H1 (cell line): ENCODE results near the gene TMEM163. TPM values are rescaled to one million over a fixed set of nuclear protein-coding genes. Genes with fewer than 3 reads are reported as not detected.

Experiments used
- CTCF ChIA-PET: fragments of 300-600 bp; sonication (Branson Sonifier 250); formaldehyde crosslinking; loops from one replicate; lab custom pipeline; 2021; ENCODE audit not compliant: partially characterized antibody; lab: Charles Lee
- POLR2A ChIA-PET: fragments of 300-600 bp; sonication (Branson Sonifier 250); formaldehyde crosslinking; loops from one replicate; lab custom pipeline; 2021; ENCODE audit warnings: inconsistent platforms; ENCODE audit not compliant: partially characterized antibody; lab: Charles Lee
- DNase-seq, 2 experiments: peaks; one replicate each; pipeline versions ENCODE4 v3.0.0 to v3.0.0-alpha.2; 2010 to 2022; ENCODE audit warnings: low spot score in 2 of 2, low read depth in 1 of 2, mixed read lengths in 1 of 2
- FAIRE-seq: peaks from 2 replicates; lab custom pipeline; 2011; peaks lifted over from hg19 to GRCh38; lab: Jason Lieb, UNC
- H2AFZ ChIP-seq: 2 replicates; pipeline ENCODE4 v1.8.1; 2012; ENCODE audit warnings: low read length, inconsistent platforms
- H2AK5ac ChIP-seq: 2 replicates; pipeline ENCODE4 v1.6.1; 2013; ENCODE audit warnings: low read depth, low read length
- H2BK120ac ChIP-seq: replicated peaks from 2 replicates; pipeline ENCODE3; 2013; ENCODE audit warnings: low read depth, low read length, inconsistent platforms
- H2BK12ac ChIP-seq: 2 replicates; pipeline ENCODE4 v1.6.1; 2013; ENCODE audit warnings: low read depth, low read length
- H2BK15ac ChIP-seq: 2 replicates; pipeline ENCODE4 v1.6.1; 2013; ENCODE audit warnings: low read length
- H2BK20ac ChIP-seq: 2 replicates; pipeline ENCODE4 v1.6.1; 2013; ENCODE audit warnings: low read length
- H2BK5ac ChIP-seq: 2 replicates; pipeline ENCODE4 v1.6.1; 2013; ENCODE audit warnings: low read depth, low read length
- H3K14ac ChIP-seq: 2 replicates; pipeline ENCODE4 v1.6.1; 2013; ENCODE audit warnings: inconsistent platforms; ENCODE audit not compliant: insufficient read length
- H3K18ac ChIP-seq: 2 replicates; pipeline ENCODE4 v1.6.1; 2013; ENCODE audit warnings: low read length; ENCODE audit errors: extremely low read depth
- H3K23ac ChIP-seq: 2 replicates; pipeline ENCODE4 v1.6.1; 2013; ENCODE audit warnings: inconsistent platforms; ENCODE audit not compliant: insufficient read length
- H3K23me2 ChIP-seq: 2 replicates; pipeline ENCODE4 v1.6.1; 2013; ENCODE audit warnings: low read depth, low read length
- H3K27ac ChIP-seq: 2 replicates; pipeline ENCODE4 v1.6.1; 2011; ENCODE audit warnings: low read depth, low read length, inconsistent platforms
- H3K27me3 ChIP-seq, 4 experiments: replicated peaks in 1 of 4; 1 replicate in 1 of 4; 2 replicates in 3 of 4; pipeline versions ENCODE4 v1.6.1 to v1.8.1; 2011 to 2013; ENCODE audit warnings: low read length in 3 of 4, mild to moderate bottlenecking in 3 of 4, inconsistent platforms in 2 of 4, mixed read lengths in 2 of 4, moderate library complexity in 1 of 4; ENCODE audit not compliant: control insufficient read depth in 3 of 4, insufficient read depth in 3 of 4; ENCODE audit errors: extremely low read depth in 1 of 4
- H3K36me3 ChIP-seq, 4 experiments: 2 replicates each; pipeline versions ENCODE4 v1.6.1 to v1.8.1; 2011 to 2013; ENCODE audit warnings: mild to moderate bottlenecking in 4 of 4, low read length in 3 of 4, moderate library complexity in 2 of 4, control low read depth in 1 of 4, inconsistent platforms in 1 of 4; ENCODE audit not compliant: insufficient read depth in 4 of 4, control insufficient read depth in 2 of 4
- H3K4ac ChIP-seq: replicated peaks from 2 replicates; pipeline ENCODE3; 2013; ENCODE audit warnings: low read length, low read depth, mixed read lengths, inconsistent platforms; ENCODE audit not compliant: insufficient read length
- H3K4me1 ChIP-seq, 4 experiments: replicated peaks in 1 of 4; 1 replicate in 1 of 4; 2 replicates in 3 of 4; pipeline versions ENCODE4 v1.6.1 to v1.8.1; 2011 to 2013; ENCODE audit warnings: low read length in 3 of 4, inconsistent platforms in 2 of 4, mixed read lengths in 1 of 4; ENCODE audit not compliant: insufficient read depth in 4 of 4, control insufficient read depth in 3 of 4
- H3K4me2 ChIP-seq, 2 experiments: 2 replicates each; pipeline versions ENCODE4 v1.6.1 to v1.8.1; 2011 to 2013; ENCODE audit warnings: low read depth in 2 of 2, low read length in 2 of 2, control low read depth in 1 of 2, inconsistent platforms in 1 of 2, mild to moderate bottlenecking in 1 of 2; ENCODE audit not compliant: insufficient read depth in 1 of 2
- H3K4me3 ChIP-seq, 4 experiments: fragments of 200-600, 300-600 bp in 1 of 4; sonication (generic), shearing (Covaris generic), sonication (Bioruptor Twin) in 1 of 4; 2 replicates each; pipeline versions ENCODE4 v1.5.1 to v1.8.1; 2011 to 2016; ENCODE audit warnings: low read length in 4 of 4, low read depth in 3 of 4, control low read depth in 2 of 4, inconsistent platforms in 2 of 4, mild to moderate bottlenecking in 2 of 4, mixed read lengths in 1 of 4, moderate library complexity in 1 of 4; ENCODE audit not compliant: insufficient read depth in 2 of 4; ENCODE audit errors: extremely low read depth in 1 of 4
- H3K56ac ChIP-seq: replicated peaks from 2 replicates; pipeline ENCODE3; 2013; ENCODE audit warnings: low read depth, mild to moderate bottlenecking, mixed read lengths, low read length, inconsistent platforms; ENCODE audit not compliant: insufficient read length
- H3K79me1 ChIP-seq: 2 replicates; pipeline ENCODE4 v1.6.1; 2013; ENCODE audit warnings: low read depth, low read length, control low read depth
- H3K79me2 ChIP-seq, 2 experiments: 2 replicates each; pipeline versions ENCODE4 v1.6.1 to v1.8.1; 2012 to 2013; ENCODE audit warnings: low read length in 2 of 2, mild to moderate bottlenecking in 2 of 2, inconsistent platforms in 1 of 2; ENCODE audit not compliant: insufficient read depth in 2 of 2, control insufficient read depth in 1 of 2
- H3K9ac ChIP-seq, 4 experiments: replicated peaks in 1 of 4; 1 replicate in 1 of 4; 2 replicates in 3 of 4; pipeline versions ENCODE4 v1.6.1 to v1.8.1; 2011 to 2013; ENCODE audit warnings: low read depth in 3 of 4, low read length in 3 of 4, control low read depth in 2 of 4, mild to moderate bottlenecking in 2 of 4, moderate library complexity in 2 of 4, inconsistent platforms in 1 of 4; ENCODE audit errors: extremely low read depth in 1 of 4
- H3K9me3 ChIP-seq, 2 experiments: 2 replicates each; pipeline versions ENCODE4 v1.6.1 to v1.8.1; 2012 to 2013; ENCODE audit warnings: mild to moderate bottlenecking in 2 of 2, moderate library complexity in 2 of 2, control low read depth in 1 of 2, inconsistent platforms in 1 of 2, low read depth in 1 of 2, low read length in 1 of 2, mixed read lengths in 1 of 2; ENCODE audit not compliant: insufficient read depth in 2 of 2
- H4K20me1 ChIP-seq, 2 experiments: replicated peaks in 1 of 2; 2 replicates each; pipeline versions ENCODE3 to v1.8.1; 2011 to 2013; ENCODE audit warnings: inconsistent platforms in 2 of 2, low read length in 2 of 2, mild to moderate bottlenecking in 1 of 2; ENCODE audit not compliant: insufficient read depth in 2 of 2, control insufficient read depth in 1 of 2
- H4K5ac ChIP-seq: 2 replicates; pipeline ENCODE4 v1.6.1; 2013; ENCODE audit warnings: low read length, low read depth, mixed read lengths, inconsistent platforms; ENCODE audit not compliant: insufficient read length
- H4K8ac ChIP-seq: 2 replicates; pipeline ENCODE4 v1.8.0; 2013; ENCODE audit warnings: mild to moderate bottlenecking, moderate library complexity, low read length, inconsistent platforms; ENCODE audit not compliant: insufficient read depth; ENCODE audit errors: extremely low read depth
- H4K91ac ChIP-seq: replicated peaks from 2 replicates; pipeline ENCODE3; 2013; ENCODE audit warnings: low read length, mixed read lengths, inconsistent platforms; ENCODE audit not compliant: insufficient read length
- CEBPB ChIP-seq: IDR thresholded peaks from 2 replicates; pipeline ENCODE4 v1.6.1; 2012; ENCODE audit warnings: low read depth, low read length
- CTCF ChIP-seq, 3 experiments: IDR thresholded peaks; 1 replicate in 2 of 3; 2 replicates in 1 of 3; pipeline versions ENCODE4 v1.5.1 to v1.6.1; 2011; ENCODE audit warnings: low read length in 3 of 3, mild to moderate bottlenecking in 3 of 3, inconsistent platforms in 2 of 3, low read depth in 1 of 3, moderate library complexity in 1 of 3; ENCODE audit not compliant: insufficient read depth in 1 of 3; ENCODE audit errors: control extremely low read depth in 1 of 3
- GABPA ChIP-seq: IDR thresholded peaks from 2 replicates; pipeline ENCODE4 v1.6.1; 2011; ENCODE audit warnings: mild to moderate bottlenecking, low read length, moderate library complexity, borderline replicate concordance; ENCODE audit not compliant: insufficient read depth
- JUN ChIP-seq: IDR thresholded peaks from 2 replicates; pipeline ENCODE4 v1.6.1; 2011; ENCODE audit warnings: low read depth, mild to moderate bottlenecking, improper control_type of control experiment, low read length
- KDM5A ChIP-seq: fragments of 200-600 bp; IDR thresholded peaks from 2 replicates; pipeline ENCODE4 v1.7.1; 2012; ENCODE audit warnings: mild to moderate bottlenecking, low read length, inconsistent platforms, mixed read lengths
- NRF1 ChIP-seq: IDR thresholded peaks from 2 replicates; pipeline ENCODE4 v1.6.1; 2011; ENCODE audit warnings: mild to moderate bottlenecking, low read depth, low read length, improper control_type of control experiment
- SAP30 ChIP-seq: fragments of 300-600 bp; sonication (generic); IDR thresholded peaks from 2 replicates; pipeline ENCODE4 v1.7.1; 2012; ENCODE audit warnings: low read length, moderate library complexity, mild to moderate bottlenecking, inconsistent platforms; ENCODE audit not compliant: insufficient read depth, insufficient replicate concordance
- SIRT6 ChIP-seq: IDR thresholded peaks from one replicate; pipeline ENCODE4 v1.7.1; 2012; ENCODE audit warnings: low read length, inconsistent platforms
- SP1 ChIP-seq: IDR thresholded peaks from 2 replicates; pipeline ENCODE4 v1.6.1; 2011; ENCODE audit warnings: low read depth, low read length
- SP2 ChIP-seq: IDR thresholded peaks from 2 replicates; pipeline ENCODE4 v1.6.1; 2012; ENCODE audit warnings: mild to moderate bottlenecking, low read length, inconsistent platforms
- SP4 ChIP-seq: IDR thresholded peaks from 2 replicates; pipeline ENCODE4 v1.6.1; 2012; ENCODE audit warnings: low read length, inconsistent platforms
- SRF ChIP-seq: IDR thresholded peaks from 2 replicates; pipeline ENCODE4 v1.6.1; 2011; ENCODE audit warnings: mild to moderate bottlenecking, low read depth, low read length, moderate library complexity
- TBP ChIP-seq: IDR thresholded peaks from 2 replicates; pipeline ENCODE4 v1.6.1; 2011; ENCODE audit warnings: low read depth, low read length, improper control_type of control experiment
- WGBS, 2 experiments: shearing (Covaris generic) in 1 of 2; methylation state at CpG; one replicate each; pipeline versions ENCODE4 v1.1.6 to v1.1.7; 2013 to 2015; ENCODE audit warnings: low lambda C conversion rate in 2 of 2, mixed read lengths in 2 of 2, inconsistent platforms in 1 of 2, low coverage in 1 of 2, missing lambda C conversion rate in 1 of 2; ENCODE audit not compliant: insufficient replicate concordance in 2 of 2, insufficient coverage in 1 of 2, insufficient read length in 1 of 2; ENCODE audit errors: extremely low coverage in 1 of 2, missing lambda C conversion rate in 1 of 2; 5-methylcytosine and 5-hydroxymethylcytosine counted together
- polyA plus RNA-seq, 7 experiments: library from polyadenylated mRNA; depleted of rRNA in 3 of 7; stranded (reverse) in 5 of 7; unstranded in 2 of 7; fragments of >200 nt in 5 of 7; fragments of 200-250 nt in 2 of 7; gene quantifications; 1 replicate in 5 of 7; 2 replicates in 1 of 7; 4 replicates in 1 of 7; pipeline versions ENCODE4 v1.2.1 to v1.2.3, GENCODE V29; 2011 to 2013; ENCODE audit warnings: missing spikeins in 2 of 7, mixed read lengths in 2 of 7
- total RNA-seq: library from RNA; stranded (reverse); fragmentation: NEBNext Ultra II Directional; extraction: Animal tissue kit (Norgen Biotek cat#: 25700); gene quantifications from 2 replicates; pipeline ENCODE4 v1.2.1, GENCODE V29; 2021

The TMEM163 gene
- total and polyA plus RNA-seq, 2 of the 8 experiments (the other 6 are each of a cell fraction or from before 2014, with no cell fraction given): 2.8 to 3.2 TPM

GRCh38 chr2:134713176-134713575 is 5.6 kb downstream of the TMEM163 start:
- peaks cover 6 to 22% (median 21%) of the 10 kb centered on the region in 4 experiments for H3K27me3 ChIP-seq
- H3K4ac ChIP-seq: no peak overlapping the region
- H3K4me3 ChIP-seq: no peak overlapping the region
- 84% methylated on average over 11 of the region's 11 CpGs; no CpG with 5 or more reads in 1 of the 2 experiments for WGBS, 2 experiments
- H3K36me3 ChIP-seq: no peaks in the 10 kb centered on the region
- H3K9me3 ChIP-seq: no peaks in the 10 kb centered on the region
- no peaks in the 10 kb centered on the region for H3K79me1 ChIP-seq
- H2BK5ac ChIP-seq: no peak overlapping the region
- H3K18ac ChIP-seq: no peak overlapping the region
- ChIA-PET POLR2A (no interaction called here), CTCF (interaction anchor here (0.8 to 1.6 kb wide), 6 partner anchors 9 to 236 kb away, joined by 3 to 4 read pairs (median 3); no protein-coding TSS in a partner anchor)
- no peak overlapping the region for H2AFZ ChIP-seq
- H2BK120ac ChIP-seq: no peak overlapping the region
- no peak overlapping the region for H4K8ac ChIP-seq
- H3K79me2 ChIP-seq: no peaks in the 10 kb centered on the region
- no peak overlapping the region for H3K23ac ChIP-seq
- no peak overlapping the region for H2AK5ac ChIP-seq
- no peak overlapping the region for H2BK20ac ChIP-seq
- FAIRE-seq (no peak), DNase-seq (no peak)
- 0 out of 2 replicates have a peak overlapping the region, but pooled peaks have one; percentile 52 for H2BK12ac ChIP-seq
- no peak overlapping the region for H4K5ac ChIP-seq
- H3K4me1 ChIP-seq: peaks cover 2 to 12% (median 3%) of the 10 kb centered on the region in 4 experiments; a peak in 6 of 7 replicates
- H3K23me2 ChIP-seq: peaks cover 7% of the 10 kb centered on the region
- H3K9ac ChIP-seq: no peak overlapping the region
- H4K20me1 ChIP-seq: peaks cover 0 to 2% of the 10 kb centered on the region in 2 experiments
- no peak overlapping the region for H3K14ac ChIP-seq
- H3K56ac ChIP-seq: no peak overlapping the region
- no peak overlapping the region for H3K27ac ChIP-seq
- no peak overlapping the region for H4K91ac ChIP-seq
- no peak overlapping the region for H2BK15ac ChIP-seq
- no peak overlapping the region for H3K4me2 ChIP-seq
- TF ChIP-seq NRF1 (no peak), CEBPB (no peak), CTCF (IDR thresholded peaks at IDR 0.05; ENCODE audit: control extremely low read depth in 1 of 3, insufficient read depth in 1 of 3, low read depth in 1 of 3, low read length in 3 of 3) (no peak), TBP (no peak), SP4 (no peak), KDM5A (no peak), SAP30 (no peak), GABPA (no peak), SP2 (no peak), SIRT6 (no peak), SP1 (no peak), JUN (no peak), SRF (no peak)
